Muscle layer of duodenum (tissue), 2 donors: ENCODE measurements around the gene XRCC1.

Experiments
- H3K27ac ChIP-seq: one replicate; pipeline ENCODE4 v1.7.0; 2013; ENCODE audit warnings: mild to moderate bottlenecking, low read length
- H3K27me3 ChIP-seq: one replicate; pipeline ENCODE4 v1.7.0; 2013; ENCODE audit warnings: low read depth, mild to moderate bottlenecking, control low read depth, low read length
- H3K36me3 ChIP-seq, 2 donors: one replicate each; pipeline ENCODE4 v1.7.0; 2013; ENCODE audit warnings: low read length in 2 of 2, control low read depth in 1 of 2, mild to moderate bottlenecking in 1 of 2; ENCODE audit not compliant: insufficient read depth in 2 of 2, control insufficient read depth in 1 of 2
- H3K4me1 ChIP-seq, 2 donors: one replicate each; pipeline ENCODE4 v1.7.0; 2013; ENCODE audit warnings: low read length in 2 of 2, mild to moderate bottlenecking in 2 of 2, control low read depth in 1 of 2, moderate library complexity in 1 of 2; ENCODE audit not compliant: insufficient read depth in 2 of 2, control insufficient read depth in 1 of 2
- H3K4me3 ChIP-seq, 2 donors: one replicate each; pipeline ENCODE4 v1.7.0; 2013; ENCODE audit warnings: low read length in 2 of 2, low read depth in 1 of 2, mild to moderate bottlenecking in 1 of 2
- H3K9me3 ChIP-seq, 2 donors: one replicate each; pipeline ENCODE4 v1.7.0; 2013; ENCODE audit warnings: low read length in 2 of 2, control low read depth in 1 of 2, mild to moderate bottlenecking in 1 of 2; ENCODE audit not compliant: control insufficient read depth in 1 of 2
- donor health status: healthy.

The XRCC1 gene

GRCh38 chr19:43505941-43506340 is 69.4 kb downstream of the XRCC1 start:
- Histone ChIP-seq H3K9me3 (no peaks in the 10 kb centered on the region), H3K27ac (no peak overlapping the region), H3K36me3 (peaks cover 15 to 20% of the 10 kb centered on the region in 2 donors), H3K4me3 (no peak overlapping the region), H3K4me1 (peaks cover 4 to 25% of the 10 kb centered on the region in 2 donors), H3K27me3 (no peaks in the 10 kb centered on the region)

GRCh38 chr19:43505186-43505456 is 70.2 kb downstream of the XRCC1 start:
- Histone ChIP-seq H3K27ac (peak overlapping the region; percentile 69), H3K4me3 (no peak overlapping the region), H3K4me1 (peaks cover 4 to 25% of the 10 kb centered on the region in 2 donors), H3K9me3 (no peaks in the 10 kb centered on the region), H3K36me3 (peaks cover 9 to 16% of the 10 kb centered on the region in 2 donors), H3K27me3 (no peaks in the 10 kb centered on the region)

- Histone ChIP-seq H3K4me1 (peaks cover 4 to 25% of the 10 kb centered on the region in 2 donors), H3K9me3 (no peaks in the 10 kb centered on the region), H3K27ac (peak within 1 kb of the TSS; percentile 82), H3K36me3 (peaks cover 5 to 11% of the 10 kb centered on the region in 2 donors), H3K27me3 (no peaks in the 10 kb centered on the region), H3K4me3 (peak within 1 kb of the TSS; percentile 77 to 90)
Observed at GRCh38 chr19:43504426-43505185, 70.7 kb downstream of the XRCC1 start, which contains the start of gene PHLDB3. PHLDB3 (minus strand) TSS chr19:43504746; CDS start chr19:43504118, 628 bp downstream.

- Histone ChIP-seq H3K27ac (peak overlapping the region; percentile 82), H3K27me3 (no peaks in the 10 kb centered on the region), H3K4me3 (peak overlapping the region; percentile 77 to 90), H3K36me3 (peaks cover 4 to 9% of the 10 kb centered on the region in 2 donors), H3K4me1 (peaks cover 4 to 25% of the 10 kb centered on the region in 2 donors), H3K9me3 (no peaks in the 10 kb centered on the region)
Observed at GRCh38 chr19:43503501-43504425, 71.6 kb downstream of the XRCC1 start.

GRCh38 chr19:43502419-43502976 is 72.8 kb downstream of the XRCC1 start:
- Histone ChIP-seq H3K9me3 (no peaks in the 10 kb centered on the region), H3K4me3 (peak overlapping the region in 1 of 2 donors; percentile 34), H3K36me3 (peaks cover 3 to 5% of the 10 kb centered on the region in 2 donors), H3K27ac (no peak overlapping the region), H3K4me1 (peaks cover 4 to 25% of the 10 kb centered on the region in 2 donors), H3K27me3 (no peaks in the 10 kb centered on the region)

- H3K36me3 ChIP-seq = peaks cover 5 to 12% of the 10 kb centered on the region in 2 donors
- peaks cover 4 to 25% of the 10 kb centered on the region in 2 donors for H3K4me1 ChIP-seq
- peak overlapping the region in 1 of 2 donors; percentile 34 for H3K4me3 ChIP-seq
- H3K27me3 ChIP-seq = no peaks in the 10 kb centered on the region
- H3K27ac ChIP-seq = no peak overlapping the region
- H3K9me3 ChIP-seq = no peaks in the 10 kb centered on the region
Observed at GRCh38 chr19:43501661-43502418, 73.5 kb downstream of the XRCC1 start.

- Histone ChIP-seq H3K27me3 (no peaks in the 10 kb centered on the region), H3K27ac (no peak overlapping the region), H3K4me1 (peaks cover 4 to 20% of the 10 kb centered on the region in 2 donors), H3K9me3 (no peaks in the 10 kb centered on the region), H3K36me3 (peaks cover 3 to 34% of the 10 kb centered on the region in 2 donors), H3K4me3 (no peak overlapping the region)
Observed at GRCh38 chr19:43499042-43499441, 76.3 kb downstream of the XRCC1 start.

- no peaks in the 10 kb centered on the region for H3K9me3 ChIP-seq
- H3K27me3 ChIP-seq = no peaks in the 10 kb centered on the region
- H3K36me3 ChIP-seq = peaks cover 3 to 34% of the 10 kb centered on the region in 2 donors
- H3K27ac ChIP-seq = no peak overlapping the region
- peaks cover 4 to 20% of the 10 kb centered on the region in 2 donors for H3K4me1 ChIP-seq
- no peak overlapping the region for H3K4me3 ChIP-seq
Observed at GRCh38 chr19:43498233-43498842, 77.0 kb downstream of the XRCC1 start.

- peaks cover 3 to 34% of the 10 kb centered on the region in 2 donors for H3K36me3 ChIP-seq
- H3K27me3 ChIP-seq = no peaks in the 10 kb centered on the region
- no peaks in the 10 kb centered on the region for H3K9me3 ChIP-seq
- H3K27ac ChIP-seq = no peak overlapping the region
- peaks cover 0 to 7% of the 10 kb centered on the region in 2 donors for H3K4me1 ChIP-seq
- no peak overlapping the region for H3K4me3 ChIP-seq
Observed at GRCh38 chr19:43496960-43497359, 78.4 kb downstream of the XRCC1 start.

- no peaks in the 10 kb centered on the region for H3K4me1 ChIP-seq
- no peaks in the 10 kb centered on the region for H3K27me3 ChIP-seq
- no peaks in the 10 kb centered on the region for H3K9me3 ChIP-seq
- peaks cover 3 to 38% of the 10 kb centered on the region in 2 donors for H3K36me3 ChIP-seq
- H3K4me3 ChIP-seq = no peak overlapping the region
- H3K27ac ChIP-seq = no peak overlapping the region
Observed at GRCh38 chr19:43495082-43495481, 80.2 kb downstream of the XRCC1 start.
